Ishikawa (cell line): ENCODE measurements around the gene RGS6.

ENCODE experiments used
- CEBPB ChIP-seq: IDR thresholded peaks from 2 replicates; pipeline ENCODE4 v1.6.1; 2012
- CREB1 ChIP-seq: IDR thresholded peaks from 2 replicates; pipeline ENCODE4 v1.6.1; 2012; ENCODE audit warnings: low read depth
- EGR1 ChIP-seq: IDR thresholded peaks from 2 replicates; pipeline ENCODE4 v1.6.1; 2012
- EP300 ChIP-seq: IDR thresholded peaks from 2 replicates; pipeline ENCODE4 v1.6.1; 2012; ENCODE audit warnings: borderline replicate concordance
- FOXM1 ChIP-seq: IDR thresholded peaks from 2 replicates; pipeline ENCODE4 v1.6.1; 2012; ENCODE audit warnings: low read depth, borderline replicate concordance
- NFIC ChIP-seq: IDR thresholded peaks from 2 replicates; pipeline ENCODE4 v1.6.1; 2012
- RAD21 ChIP-seq: IDR thresholded peaks from 2 replicates; pipeline ENCODE4 v1.6.1; 2012; ENCODE audit warnings: low read depth
- TAF1 ChIP-seq: IDR thresholded peaks from 2 replicates; pipeline ENCODE4 v1.6.1; 2012; ENCODE audit warnings: low read depth, mild to moderate bottlenecking
- TEAD4 ChIP-seq: IDR thresholded peaks from 2 replicates; pipeline ENCODE4 v1.6.1; 2012
- YY1 ChIP-seq: IDR thresholded peaks from 2 replicates; pipeline ENCODE4 v1.6.1; 2012; ENCODE audit warnings: low read depth
- ZBTB7A ChIP-seq: IDR thresholded peaks from 2 replicates; pipeline ENCODE4 v1.6.1; 2012; ENCODE audit warnings: low read depth
- TF ChIP-seq, protein P1 (sequence below): IDR thresholded peaks from 2 replicates; pipeline ENCODE4 v1.6.1; 2012; ENCODE audit warnings: low read depth, mild to moderate bottlenecking
- TF ChIP-seq, protein P2 (sequence below): IDR thresholded peaks from 2 replicates; pipeline ENCODE4 v1.6.1; 2012
- TF ChIP-seq, protein P3 (sequence below): IDR thresholded peaks from 2 replicates; pipeline ENCODE4 v1.6.1; 2012

DNA sequence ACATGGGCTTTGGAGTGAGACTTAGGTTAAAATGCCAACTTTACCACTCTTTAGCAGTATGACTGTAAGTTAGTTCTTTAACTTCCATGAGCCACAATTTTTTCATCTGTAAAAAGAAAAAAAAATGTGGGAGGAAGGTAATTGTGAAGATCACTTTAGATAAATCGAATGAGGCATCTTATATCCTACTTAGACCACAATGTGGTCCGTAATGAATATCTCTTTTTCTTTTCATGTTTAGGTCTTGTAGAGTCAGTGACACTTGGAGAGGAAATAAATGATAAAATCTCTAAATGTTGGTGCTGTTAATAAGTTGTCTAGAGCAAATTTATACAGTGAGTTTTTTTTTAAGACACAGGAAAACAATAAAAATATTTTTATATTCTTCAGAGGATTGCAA is 34.3 kb downstream of the RGS6 start:
- TF ChIP-seq EP300 (no peak), EGR1 (no peak), ZBTB7A (no peak), TAF1 (no peak), RAD21 (no peak), FOXM1 (no peak), YY1 (no peak), CEBPB (no peak), CREB1 (no peak), NFIC (no peak), TEAD4 (no peak)
- TF ChIP-seq, protein P1, sequence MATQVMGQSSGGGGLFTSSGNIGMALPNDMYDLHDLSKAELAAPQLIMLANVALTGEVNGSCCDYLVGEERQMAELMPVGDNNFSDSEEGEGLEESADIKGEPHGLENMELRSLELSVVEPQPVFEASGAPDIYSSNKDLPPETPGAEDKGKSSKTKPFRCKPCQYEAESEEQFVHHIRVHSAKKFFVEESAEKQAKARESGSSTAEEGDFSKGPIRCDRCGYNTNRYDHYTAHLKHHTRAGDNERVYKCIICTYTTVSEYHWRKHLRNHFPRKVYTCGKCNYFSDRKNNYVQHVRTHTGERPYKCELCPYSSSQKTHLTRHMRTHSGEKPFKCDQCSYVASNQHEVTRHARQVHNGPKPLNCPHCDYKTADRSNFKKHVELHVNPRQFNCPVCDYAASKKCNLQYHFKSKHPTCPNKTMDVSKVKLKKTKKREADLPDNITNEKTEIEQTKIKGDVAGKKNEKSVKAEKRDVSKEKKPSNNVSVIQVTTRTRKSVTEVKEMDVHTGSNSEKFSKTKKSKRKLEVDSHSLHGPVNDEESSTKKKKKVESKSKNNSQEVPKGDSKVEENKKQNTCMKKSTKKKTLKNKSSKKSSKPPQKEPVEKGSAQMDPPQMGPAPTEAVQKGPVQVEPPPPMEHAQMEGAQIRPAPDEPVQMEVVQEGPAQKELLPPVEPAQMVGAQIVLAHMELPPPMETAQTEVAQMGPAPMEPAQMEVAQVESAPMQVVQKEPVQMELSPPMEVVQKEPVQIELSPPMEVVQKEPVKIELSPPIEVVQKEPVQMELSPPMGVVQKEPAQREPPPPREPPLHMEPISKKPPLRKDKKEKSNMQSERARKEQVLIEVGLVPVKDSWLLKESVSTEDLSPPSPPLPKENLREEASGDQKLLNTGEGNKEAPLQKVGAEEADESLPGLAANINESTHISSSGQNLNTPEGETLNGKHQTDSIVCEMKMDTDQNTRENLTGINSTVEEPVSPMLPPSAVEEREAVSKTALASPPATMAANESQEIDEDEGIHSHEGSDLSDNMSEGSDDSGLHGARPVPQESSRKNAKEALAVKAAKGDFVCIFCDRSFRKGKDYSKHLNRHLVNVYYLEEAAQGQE, result no peak
- TF ChIP-seq, protein P2, sequence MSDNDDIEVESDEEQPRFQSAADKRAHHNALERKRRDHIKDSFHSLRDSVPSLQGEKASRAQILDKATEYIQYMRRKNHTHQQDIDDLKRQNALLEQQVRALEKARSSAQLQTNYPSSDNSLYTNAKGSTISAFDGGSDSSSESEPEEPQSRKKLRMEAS, result no peak
- TF ChIP-seq, protein P3, sequence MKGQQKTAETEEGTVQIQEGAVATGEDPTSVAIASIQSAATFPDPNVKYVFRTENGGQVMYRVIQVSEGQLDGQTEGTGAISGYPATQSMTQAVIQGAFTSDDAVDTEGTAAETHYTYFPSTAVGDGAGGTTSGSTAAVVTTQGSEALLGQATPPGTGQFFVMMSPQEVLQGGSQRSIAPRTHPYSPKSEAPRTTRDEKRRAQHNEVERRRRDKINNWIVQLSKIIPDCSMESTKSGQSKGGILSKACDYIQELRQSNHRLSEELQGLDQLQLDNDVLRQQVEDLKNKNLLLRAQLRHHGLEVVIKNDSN, result no peak
